HCT116 (cell line): ENCODE data around the gene SEC24D. TPM values are rescaled to one million over a fixed set of nuclear protein-coding genes. Genes with fewer than 3 reads are reported as not detected.

ENCODE experiments used
- ATAC-seq: fragments of 200-7000 bp; cut with Tn5 transposase; 2 replicates; pipeline ENCODE4 v1.9.1; 2020; ENCODE audit warnings: mild to moderate bottlenecking, moderate library complexity
- BruUV-seq: library from RNA; stranded (reverse); fragments of 400-500 nt; replicated peaks from 2 replicates; lab custom pipeline; 2021; lab: Mats Ljungman, UMichigan
- CTCF ChIA-PET: fragments of 300-600 bp; sonication (Branson Sonifier 250); formaldehyde crosslinking; loops from one replicate; lab custom pipeline; 2021; ENCODE audit warnings: antibody characterized with exemption; lab: Charles Lee
- POLR2A ChIA-PET: fragments of 300-600, 350-600 bp; sonication (Branson Sonifier 250); formaldehyde crosslinking; loops from one replicate; lab custom pipeline; 2021; ENCODE audit warnings: antibody characterized with exemption; lab: Charles Lee
- RAD21 ChIA-PET, 2 experiments: fragments of 300-600 bp; sonication (Branson Sonifier 250); formaldehyde crosslinking; loops; one replicate each; lab custom pipeline; 2023; ENCODE audit warnings: low total read pairs in 2 of 2; ENCODE audit not compliant: uncharacterized antibody in 2 of 2, unreplicated experiment in 2 of 2, low non-redundant PET in 1 of 2; lab: Charles Lee
- DNase-seq: peaks from one replicate; pipeline ENCODE4 v3.0.0-alpha.2; 2010; ENCODE audit warnings: low read depth, low spot score
- H2AFZ ChIP-seq: fragments of 200-600 bp; shearing (Covaris generic), sonication (generic); 2 replicates; pipeline ENCODE4 v1.6.1; 2017; ENCODE audit warnings: low read depth, mixed run types, mixed read lengths, antibody characterized with exemption, low read length; ENCODE audit not compliant: poor library complexity, severe bottlenecking
- H3K27ac ChIP-seq: 2 replicates; pipeline ENCODE4 v1.5.1; 2012; ENCODE audit warnings: low read depth, low read length
- H3K27me3 ChIP-seq: fragments of 200-600 bp; sonication (generic); 2 replicates; pipeline ENCODE4 v1.6.1; 2016; ENCODE audit warnings: mixed run types, low read length, mixed read lengths; ENCODE audit not compliant: insufficient read depth
- H3K36me3 ChIP-seq, 2 experiments: fragments of 200-500 bp in 1 of 2; fragments of 200-600 bp in 1 of 2; sonication (Bioruptor generic) in 1 of 2; sonication (generic) in 1 of 2; 2 replicates each; pipeline versions ENCODE4 v1.5.1 to v1.6.1; 2014 to 2016; ENCODE audit warnings: low read length in 2 of 2, inconsistent platforms in 1 of 2, mixed read lengths in 1 of 2, mixed run types in 1 of 2; ENCODE audit not compliant: insufficient read depth in 2 of 2, control insufficient read depth in 1 of 2
- H3K4me1 ChIP-seq, 2 experiments: fragments of 200-600 bp in 1 of 2; sonication (generic) in 1 of 2; 2 replicates each; pipeline versions ENCODE4 v1.5.1 to v1.6.1; 2012 to 2017; ENCODE audit warnings: low read length in 2 of 2, inconsistent platforms in 1 of 2, mild to moderate bottlenecking in 1 of 2, mixed read lengths in 1 of 2, mixed run types in 1 of 2, moderate library complexity in 1 of 2; ENCODE audit not compliant: insufficient read depth in 2 of 2, control insufficient read depth in 1 of 2
- H3K4me2 ChIP-seq: fragments of 200-600 bp; sonication (generic); 2 replicates; pipeline ENCODE4 v1.6.1; 2017; ENCODE audit warnings: mixed run types, low read length, mixed read lengths
- H3K4me3 ChIP-seq, 2 experiments: fragments of 200-600 bp in 1 of 2; sonication (generic) in 1 of 2; replicated peaks in 1 of 2; 2 replicates each; pipeline ENCODE4 v1.5.1; 2011 to 2016; ENCODE audit warnings: low read length in 2 of 2, control low read depth in 1 of 2, low read depth in 1 of 2, mild to moderate bottlenecking in 1 of 2, mixed read lengths in 1 of 2, mixed run types in 1 of 2
- H3K79me2 ChIP-seq: fragments of 200-600 bp; sonication (generic); 2 replicates; pipeline ENCODE4 v1.6.1; 2017; ENCODE audit warnings: mild to moderate bottlenecking, mixed run types, low read length, moderate library complexity, mixed read lengths; ENCODE audit not compliant: insufficient read depth
- H3K9ac ChIP-seq: fragments of 200-600 bp; sonication (generic); 2 replicates; pipeline ENCODE4 v1.6.1; 2016; ENCODE audit warnings: low read length, mixed read lengths
- H3K9me2 ChIP-seq: fragments of 200-600 bp; sonication (generic), shearing (Covaris generic); 2 replicates; pipeline ENCODE4 v1.6.1; 2017; ENCODE audit warnings: mixed run types, mild to moderate bottlenecking, moderate library complexity; ENCODE audit not compliant: insufficient read depth
- H3K9me3 ChIP-seq, 2 experiments: fragments of 200-500 bp in 1 of 2; fragments of 200-600 bp in 1 of 2; sonication (Bioruptor generic) in 1 of 2; sonication (generic) in 1 of 2; 2 replicates each; pipeline ENCODE4 v1.6.1; 2014 to 2017; ENCODE audit warnings: low read length in 2 of 2, mixed read lengths in 2 of 2, inconsistent platforms in 1 of 2, low read depth in 1 of 2, mild to moderate bottlenecking in 1 of 2, mixed run types in 1 of 2, moderate library complexity in 1 of 2; ENCODE audit not compliant: control insufficient read depth in 1 of 2, insufficient read depth in 1 of 2
- H4K20me1 ChIP-seq: fragments of 200-600 bp; sonication (generic), shearing (Covaris generic); 2 replicates; pipeline ENCODE4 v1.6.1; 2017; ENCODE audit warnings: mixed run types, mild to moderate bottlenecking, moderate library complexity; ENCODE audit not compliant: insufficient read depth
- FOSL1 ChIP-seq: IDR thresholded peaks from 2 replicates; pipeline ENCODE4 v1.6.1; 2012; ENCODE audit warnings: low read depth
- MAX ChIP-seq: IDR thresholded peaks from 2 replicates; pipeline ENCODE4 v1.6.1; 2012
- POLR2A ChIP-seq: IDR thresholded peaks from 2 replicates; pipeline ENCODE4 v1.7.0; 2011; ENCODE audit warnings: borderline replicate concordance; ENCODE audit not compliant: insufficient read depth, insufficient read length; ENCODE audit errors: extremely low read depth
- RAD21 ChIP-seq: IDR thresholded peaks from 2 replicates; pipeline ENCODE4 v1.6.1; 2012; ENCODE audit warnings: low read depth, mild to moderate bottlenecking
- REST ChIP-seq: IDR thresholded peaks from 2 replicates; pipeline ENCODE4 v1.6.1; 2012; ENCODE audit warnings: low read depth
- SRF ChIP-seq: IDR thresholded peaks from 2 replicates; pipeline ENCODE4 v1.6.1; 2012; ENCODE audit warnings: low read depth
- intact Hi-C: fragments of 100-400 bp; cut with micrococcal nuclease; formaldehyde crosslinking; loops from 2 replicates; pipeline ENCODE4 v1.10.0; 2022
- total RNA-seq: library from RNA; stranded (reverse); gene quantifications from one replicate; pipeline ENCODE4 v1.2.1, GENCODE V29; 2021; ENCODE audit not compliant: unreplicated experiment
- TF ChIP-seq, protein P1 (sequence below): IDR thresholded peaks from 2 replicates; pipeline ENCODE4 v1.6.1; 2012

Gene SEC24D
- total RNA-seq, 1 experiment from 2014 or later, result 28.5 TPM

DNA sequence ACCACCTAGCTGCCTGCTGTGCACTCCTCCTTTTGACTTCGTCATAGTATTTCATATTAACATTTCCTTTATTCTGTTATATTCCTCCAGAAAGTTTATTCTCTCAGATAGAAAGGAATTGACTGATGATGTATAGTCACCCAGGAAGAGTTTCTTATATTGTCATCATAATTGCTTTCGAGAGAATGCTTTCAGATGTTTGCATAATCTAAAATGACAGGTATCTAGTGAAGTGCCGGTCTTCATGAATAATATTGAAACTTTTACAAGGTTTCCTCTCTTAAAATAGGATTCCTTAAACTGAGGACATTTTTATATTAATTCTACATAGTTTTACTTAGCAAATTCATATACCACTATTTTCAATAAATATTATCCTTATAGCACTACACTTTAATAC, 10.1 kb downstream of the SEC24D start (continued):
- no peak for TF ChIP-seq REST
- no peak for TF ChIP-seq POLR2A
- no peak for TF ChIP-seq RAD21
- TF ChIP-seq, protein P1, sequence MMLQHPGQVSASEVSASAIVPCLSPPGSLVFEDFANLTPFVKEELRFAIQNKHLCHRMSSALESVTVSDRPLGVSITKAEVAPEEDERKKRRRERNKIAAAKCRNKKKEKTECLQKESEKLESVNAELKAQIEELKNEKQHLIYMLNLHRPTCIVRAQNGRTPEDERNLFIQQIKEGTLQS, result no peak
- no peak for TF ChIP-seq FOSL1
- no peak for TF ChIP-seq SRF

- no peak overlapping the region for H3K4me2 ChIP-seq
- no peaks in the 10 kb centered on the region for H3K27me3 ChIP-seq
- no peaks in the 10 kb centered on the region for H4K20me1 ChIP-seq
- no peak overlapping the region for H3K4me3 ChIP-seq
- ChIA-PET CTCF (no interaction called here), POLR2A (no interaction called here)
- no peaks in the 10 kb centered on the region for H3K9me2 ChIP-seq
- H3K9ac ChIP-seq, result no peak overlapping the region
- H3K27ac ChIP-seq, result no peak overlapping the region
- H3K9me3 ChIP-seq, result no peaks in the 10 kb centered on the region
- TF ChIP-seq MAX (no peak), SRF (no peak)
- TF ChIP-seq, all 23 proteins: peak for 0
- DNase-seq (no peak), ATAC-seq (no peak)
- Histone ChIP-seq H2AFZ (no peak overlapping the region), H3K79me2 (peaks cover 6% of the 10 kb centered on the region; the same call in 1 of the 2 replicates), H3K36me3 (no peaks in the 10 kb centered on the region), H3K4me1 (peaks cover 12 to 26% of the 10 kb centered on the region in 2 experiments)
- intact Hi-C loops, result no loop called here
- no TSS peak for BruUV-seq
- RAD21 ChIA-PET, result no interaction called here
Observed at GRCh38 chr4:118824141-118824540, 11.8 kb downstream of the SEC24D start.
